Stimulated activated CD4-positive, alpha-beta T cell treated with anti-CD3 and anti-CD28 coated beads, Interleukin-15, amount 100 ng/mL, for 24 hours (primary cell): Measurements from ENCODE around the gene ZMIZ1.
A peak's percentile ranks its signal among the peaks of the same experiment; 100 is the strongest.

Experiments
- DNase-seq: peaks from one replicate; pipeline ENCODE4 v3.0.0-alpha.2; 2020

The ZMIZ1 gene

GRCh38 chr10:79052291-79053080 lies 16.3 kb upstream of the ZMIZ1 start:
- peak; percentile 38 for DNase-seq

- DNase-seq, result no peak
Measured at GRCh38 chr10:79053081-79053434, 15.7 kb upstream of the ZMIZ1 start.

- DNase-seq, result no peak
Measured at GRCh38 chr10:79053481-79054202, 15.1 kb upstream of the ZMIZ1 start.

GRCh38 chr10:79054203-79055099 lies 14.3 kb upstream of the ZMIZ1 start:
- DNase-seq, result no peak

GRCh38 chr10:79055100-79055782 lies 13.5 kb upstream of the ZMIZ1 start:
- DNase-seq, result no peak

GRCh38 chr10:79055892-79056291 lies 12.9 kb upstream of the ZMIZ1 start:
- DNase-seq, result no peak

- no peak for DNase-seq
Measured at GRCh38 chr10:79056361-79056735, 12.4 kb upstream of the ZMIZ1 start.

GRCh38 chr10:79056736-79057391 lies 11.9 kb upstream of the ZMIZ1 start:
- DNase-seq, result no peak

GRCh38 chr10:79057481-79058275 lies 11.1 kb upstream of the ZMIZ1 start:
- DNase-seq, result no peak

- DNase-seq, result no peak
Measured at GRCh38 chr10:79058899-79059841, 9.6 kb upstream of the ZMIZ1 start.

- DNase-seq, result no peak
Measured at GRCh38 chr10:79059859-79060379, 8.8 kb upstream of the ZMIZ1 start.

- DNase-seq, result no peak
Measured at GRCh38 chr10:79060641-79061255, 8.0 kb upstream of the ZMIZ1 start.

GRCh38 chr10:79061441-79062315 lies 7.1 kb upstream of the ZMIZ1 start:
- DNase-seq, result no peak

GRCh38 chr10:79063071-79063491 lies 5.7 kb upstream of the ZMIZ1 start:
- no peak for DNase-seq

- DNase-seq, result no peak
Measured at GRCh38 chr10:79063661-79064492, 4.9 kb upstream of the ZMIZ1 start.

- DNase-seq, result no peak
Measured at GRCh38 chr10:79065091-79065551, 3.6 kb upstream of the ZMIZ1 start.

- no peak for DNase-seq
Measured at GRCh38 chr10:79065853-79066252, 2.9 kb upstream of the ZMIZ1 start.
